Stomach (tissue), 4 donors: ENCODE results near the gene GRB7.

Experiments used
- EP300 ChIP-seq: sonication (generic); formaldehyde crosslinking; IDR thresholded peaks from one replicate; pipeline ENCODE4 v1.6.1; 2017; ENCODE audit warnings: antibody characterized with exemption
- POLR2A ChIP-seq, 4 donors: fragments of 450-650 bp; IDR thresholded peaks; one replicate each; pipeline ENCODE4 v1.6.1; 2016; ENCODE audit warnings: antibody characterized with exemption in 4 of 4, control low read depth in 2 of 4, mild to moderate bottlenecking in 1 of 4, moderate library complexity in 1 of 4
- TF ChIP-seq, protein P1 (sequence below), 7 experiments: fragments of 450-650 bp in 4 of 7; fragments of 200-600 bp in 3 of 7; sonication (generic) in 3 of 7; IDR thresholded peaks; one replicate each; pipeline ENCODE4 v1.5.1; 2016 to 2019; ENCODE audit warnings: antibody characterized with exemption in 7 of 7, control low read depth in 2 of 7, mild to moderate bottlenecking in 1 of 7

DNA sequence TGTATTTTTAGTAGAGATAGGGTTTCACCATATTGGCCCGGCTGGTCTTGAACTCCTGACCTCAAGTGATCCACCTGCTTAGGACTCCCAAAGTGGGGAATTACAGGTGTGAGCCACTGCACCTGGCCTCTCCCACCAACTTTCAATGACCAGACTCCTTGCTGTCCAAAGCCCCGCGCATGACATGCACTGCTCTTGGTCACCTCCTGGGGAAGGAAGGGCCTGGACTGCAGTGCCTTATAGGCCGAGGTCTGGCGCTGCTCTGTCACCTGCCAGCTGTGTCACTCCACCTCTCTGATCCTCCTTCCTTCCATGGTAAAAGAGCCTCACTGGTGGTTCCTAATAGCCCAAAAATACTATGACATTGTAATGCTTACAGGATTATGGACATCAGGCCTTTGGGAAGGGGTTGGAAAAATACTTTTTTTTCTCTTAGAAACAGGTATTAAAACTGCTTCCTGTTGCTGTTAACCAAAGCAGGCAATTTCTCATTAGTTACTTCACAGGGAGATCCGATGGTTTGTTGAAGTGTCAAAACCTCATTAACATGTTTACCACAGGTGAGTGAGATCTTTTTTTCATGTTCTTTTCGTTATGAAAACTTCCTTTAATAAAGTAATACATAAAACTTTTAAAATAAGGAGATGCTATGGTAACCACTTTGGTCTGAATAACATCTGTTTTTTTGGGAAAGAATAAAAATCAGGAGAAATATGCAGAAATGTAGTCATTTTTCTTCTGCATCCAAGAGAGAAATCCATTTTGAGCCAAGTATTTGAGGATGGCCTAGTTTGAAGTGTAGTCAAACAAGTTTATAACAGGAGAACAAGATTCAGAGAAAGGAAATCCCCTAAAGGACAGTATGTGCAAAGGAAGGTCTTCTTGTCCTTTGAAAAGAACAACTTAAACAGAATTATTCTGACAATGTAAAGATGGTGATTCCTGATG is 35.5 kb downstream of the GRB7 start:
- TF ChIP-seq POLR2A (IDR thresholded peaks at IDR 0.05) (no peak), EP300 (no peak)
- TF ChIP-seq, protein P1, sequence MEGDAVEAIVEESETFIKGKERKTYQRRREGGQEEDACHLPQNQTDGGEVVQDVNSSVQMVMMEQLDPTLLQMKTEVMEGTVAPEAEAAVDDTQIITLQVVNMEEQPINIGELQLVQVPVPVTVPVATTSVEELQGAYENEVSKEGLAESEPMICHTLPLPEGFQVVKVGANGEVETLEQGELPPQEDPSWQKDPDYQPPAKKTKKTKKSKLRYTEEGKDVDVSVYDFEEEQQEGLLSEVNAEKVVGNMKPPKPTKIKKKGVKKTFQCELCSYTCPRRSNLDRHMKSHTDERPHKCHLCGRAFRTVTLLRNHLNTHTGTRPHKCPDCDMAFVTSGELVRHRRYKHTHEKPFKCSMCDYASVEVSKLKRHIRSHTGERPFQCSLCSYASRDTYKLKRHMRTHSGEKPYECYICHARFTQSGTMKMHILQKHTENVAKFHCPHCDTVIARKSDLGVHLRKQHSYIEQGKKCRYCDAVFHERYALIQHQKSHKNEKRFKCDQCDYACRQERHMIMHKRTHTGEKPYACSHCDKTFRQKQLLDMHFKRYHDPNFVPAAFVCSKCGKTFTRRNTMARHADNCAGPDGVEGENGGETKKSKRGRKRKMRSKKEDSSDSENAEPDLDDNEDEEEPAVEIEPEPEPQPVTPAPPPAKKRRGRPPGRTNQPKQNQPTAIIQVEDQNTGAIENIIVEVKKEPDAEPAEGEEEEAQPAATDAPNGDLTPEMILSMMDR (IDR thresholded peaks at IDR 0.05): no peak
